Transverse colon (tissue), 4 donors: ENCODE measurements around the gene SPTBN1.

ENCODE experiments used
- POLR2A ChIP-seq: fragments of 450-650 bp; IDR thresholded peaks from one replicate; pipeline ENCODE4 v1.6.1; 2016; ENCODE audit warnings: antibody characterized with exemption, mild to moderate bottlenecking, moderate library complexity
- POLR2AphosphoS5 ChIP-seq, 3 donors: sonication (generic); formaldehyde crosslinking; IDR thresholded peaks; one replicate each; pipeline ENCODE4 v1.6.1; 2016; ENCODE audit warnings: antibody characterized with exemption in 3 of 3
- TF ChIP-seq, protein P1 (sequence below), 5 experiments: fragments of 200-600 bp in 3 of 5; fragments of 450-650 bp in 2 of 5; sonication (generic) in 3 of 5; IDR thresholded peaks; 1 replicate in 2 of 5; 2 replicates in 3 of 5; pipeline ENCODE4 v1.5.1; 2016 to 2017; ENCODE audit warnings: antibody characterized with exemption in 5 of 5, inconsistent platforms in 3 of 5, mild to moderate bottlenecking in 2 of 5, moderate library complexity in 1 of 5

DNA sequence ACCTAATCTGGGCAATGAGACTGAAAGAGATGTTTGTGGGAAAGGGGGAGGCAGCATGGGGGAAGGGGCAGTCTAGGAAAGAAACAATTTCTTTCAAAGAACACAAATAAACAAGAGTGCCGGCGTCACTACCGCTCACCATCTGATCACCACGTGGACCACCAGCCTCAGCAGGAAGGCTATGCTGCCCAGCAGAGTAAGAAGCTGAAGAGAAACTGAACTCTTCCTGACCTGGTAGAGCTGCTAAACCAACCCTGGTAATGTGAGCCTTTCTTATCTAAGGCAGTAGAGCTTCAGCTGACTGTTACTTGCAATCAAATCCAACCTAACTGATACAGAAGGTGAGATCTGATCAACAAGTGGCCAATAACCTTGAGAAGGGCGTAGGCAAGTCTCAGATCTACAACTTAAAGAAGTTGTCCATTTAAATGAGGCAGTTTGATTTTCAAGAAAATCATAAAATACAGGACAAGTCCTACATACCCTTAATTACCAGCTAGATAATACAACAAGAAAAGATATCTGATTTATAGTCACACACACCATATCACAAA is 44.2 kb upstream of the SPTBN1 start:
- TF ChIP-seq POLR2AphosphoS5 (IDR thresholded peaks at IDR 0.05) (no peak), POLR2A (no peak)
- TF ChIP-seq, protein P1, sequence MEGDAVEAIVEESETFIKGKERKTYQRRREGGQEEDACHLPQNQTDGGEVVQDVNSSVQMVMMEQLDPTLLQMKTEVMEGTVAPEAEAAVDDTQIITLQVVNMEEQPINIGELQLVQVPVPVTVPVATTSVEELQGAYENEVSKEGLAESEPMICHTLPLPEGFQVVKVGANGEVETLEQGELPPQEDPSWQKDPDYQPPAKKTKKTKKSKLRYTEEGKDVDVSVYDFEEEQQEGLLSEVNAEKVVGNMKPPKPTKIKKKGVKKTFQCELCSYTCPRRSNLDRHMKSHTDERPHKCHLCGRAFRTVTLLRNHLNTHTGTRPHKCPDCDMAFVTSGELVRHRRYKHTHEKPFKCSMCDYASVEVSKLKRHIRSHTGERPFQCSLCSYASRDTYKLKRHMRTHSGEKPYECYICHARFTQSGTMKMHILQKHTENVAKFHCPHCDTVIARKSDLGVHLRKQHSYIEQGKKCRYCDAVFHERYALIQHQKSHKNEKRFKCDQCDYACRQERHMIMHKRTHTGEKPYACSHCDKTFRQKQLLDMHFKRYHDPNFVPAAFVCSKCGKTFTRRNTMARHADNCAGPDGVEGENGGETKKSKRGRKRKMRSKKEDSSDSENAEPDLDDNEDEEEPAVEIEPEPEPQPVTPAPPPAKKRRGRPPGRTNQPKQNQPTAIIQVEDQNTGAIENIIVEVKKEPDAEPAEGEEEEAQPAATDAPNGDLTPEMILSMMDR (IDR thresholded peaks at IDR 0.05) = no peak
